HG03064 (cell line): ENCODE data around the gene STK11.

ENCODE experiments used
- ATAC-seq: cut with Tn5 transposase; IDR thresholded peaks from one replicate; pipeline ENCODE4 v1.9.1; 2021; ENCODE audit warnings: low read depth; ENCODE audit not compliant: unreplicated experiment

Gene STK11

GRCh38 chr19:1223018-1223855, 17.7 kb downstream of the STK11 start:
- no peak for ATAC-seq

- no peak for ATAC-seq
Observed at GRCh38 chr19:1224047-1224825, 18.7 kb downstream of the STK11 start.

GRCh38 chr19:1224847-1225246, 19.3 kb downstream of the STK11 start:
- ATAC-seq: no peak

GRCh38 chr19:1225440-1226226, 20.1 kb downstream of the STK11 start:
- no peak for ATAC-seq

GRCh38 chr19:1226227-1226518, 20.6 kb downstream of the STK11 start:
- no peak for ATAC-seq

GRCh38 chr19:1226522-1227303, 21.1 kb downstream of the STK11 start:
- ATAC-seq: no peak

- no peak for ATAC-seq
Observed at GRCh38 chr19:1227304-1228054, 21.9 kb downstream of the STK11 start.

GRCh38 chr19:1228161-1228957, 22.8 kb downstream of the STK11 start:
- no peak for ATAC-seq

GRCh38 chr19:1229056-1229923, 23.7 kb downstream of the STK11 start:
- no peak for ATAC-seq

GRCh38 chr19:1229924-1230782, 24.6 kb downstream of the STK11 start:
- ATAC-seq: no peak

- ATAC-seq: no peak
Observed at GRCh38 chr19:1230783-1231489, 25.4 kb downstream of the STK11 start.

GRCh38 chr19:1231729-1232637, 26.4 kb downstream of the STK11 start:
- no peak for ATAC-seq

GRCh38 chr19:1232652-1233072, 27.1 kb downstream of the STK11 start:
- no peak for ATAC-seq

GRCh38 chr19:1233115-1233667, 27.6 kb downstream of the STK11 start:
- ATAC-seq: no peak
